Measurements from ENCODE around the gene PARP16.

PARP16 gene

DNA sequence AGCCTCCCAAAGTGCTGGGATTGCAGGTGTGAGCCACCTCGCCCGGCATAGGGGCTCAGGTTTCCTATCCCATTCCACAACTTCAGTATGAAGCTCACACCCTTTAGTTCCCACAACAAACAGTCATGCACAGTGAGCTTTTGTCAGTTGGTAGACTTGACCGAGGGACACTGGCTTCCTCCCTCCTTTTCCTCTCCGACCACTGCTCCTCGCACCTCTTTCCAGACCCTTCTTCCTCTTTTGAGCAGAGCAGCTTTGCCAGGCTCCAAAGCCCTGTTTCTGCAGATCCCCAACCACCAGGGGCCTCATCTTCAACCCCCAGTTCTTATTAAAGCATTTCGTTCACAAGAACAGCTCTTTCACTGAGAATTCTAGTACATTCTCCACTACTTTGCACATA is 62.7 kb downstream of the PARP16 start:
- Histone ChIP-seq H3K36me3 (ENCODE audit: insufficient read depth, low read length) (no peaks in the 10 kb centered on the region), H3K79me2 (ENCODE audit: insufficient read depth, low read length) (no peaks in the 10 kb centered on the region), H3K27ac (ENCODE audit: low read length) (no peak overlapping the region), H3K4me3 (ENCODE audit: low read depth in 1 of 2, low read length in 2 of 2) (no peak overlapping the region), H3K27me3 (ENCODE audit: insufficient read depth, low read length, poor library complexity) (no peaks in the 10 kb centered on the region), H3K9ac (ENCODE audit: low read depth, low read length) (no peak overlapping the region), H3K4me2 (ENCODE audit: insufficient read depth, low read length) (no peak overlapping the region), H3K9me3 (ENCODE audit: insufficient read depth, low read length, severe bottlenecking) (no peaks in the 10 kb centered on the region), H2AFZ (ENCODE audit: low read depth, low read length) (no peak overlapping the region), H3K4me1 (ENCODE audit: insufficient read depth, low read length) (no peaks in the 10 kb centered on the region), H4K20me1 (ENCODE audit: insufficient read depth, low read length) (no peaks in the 10 kb centered on the region)
- TF ChIP-seq EZH2 (IDR thresholded peaks at IDR 0.05; ENCODE audit: borderline replicate concordance, low read depth, low read length, severe bottlenecking), result no peak
- TF ChIP-seq, protein P1, sequence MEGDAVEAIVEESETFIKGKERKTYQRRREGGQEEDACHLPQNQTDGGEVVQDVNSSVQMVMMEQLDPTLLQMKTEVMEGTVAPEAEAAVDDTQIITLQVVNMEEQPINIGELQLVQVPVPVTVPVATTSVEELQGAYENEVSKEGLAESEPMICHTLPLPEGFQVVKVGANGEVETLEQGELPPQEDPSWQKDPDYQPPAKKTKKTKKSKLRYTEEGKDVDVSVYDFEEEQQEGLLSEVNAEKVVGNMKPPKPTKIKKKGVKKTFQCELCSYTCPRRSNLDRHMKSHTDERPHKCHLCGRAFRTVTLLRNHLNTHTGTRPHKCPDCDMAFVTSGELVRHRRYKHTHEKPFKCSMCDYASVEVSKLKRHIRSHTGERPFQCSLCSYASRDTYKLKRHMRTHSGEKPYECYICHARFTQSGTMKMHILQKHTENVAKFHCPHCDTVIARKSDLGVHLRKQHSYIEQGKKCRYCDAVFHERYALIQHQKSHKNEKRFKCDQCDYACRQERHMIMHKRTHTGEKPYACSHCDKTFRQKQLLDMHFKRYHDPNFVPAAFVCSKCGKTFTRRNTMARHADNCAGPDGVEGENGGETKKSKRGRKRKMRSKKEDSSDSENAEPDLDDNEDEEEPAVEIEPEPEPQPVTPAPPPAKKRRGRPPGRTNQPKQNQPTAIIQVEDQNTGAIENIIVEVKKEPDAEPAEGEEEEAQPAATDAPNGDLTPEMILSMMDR (IDR thresholded peaks at IDR 0.05; ENCODE audit: borderline replicate concordance, extremely low read depth, low read length, poor library complexity, severe bottlenecking), result no peak
- DNase-seq, result no peak
- no peak for ATAC-seq (ENCODE audit: insufficient read depth, low read depth)

DNA sequence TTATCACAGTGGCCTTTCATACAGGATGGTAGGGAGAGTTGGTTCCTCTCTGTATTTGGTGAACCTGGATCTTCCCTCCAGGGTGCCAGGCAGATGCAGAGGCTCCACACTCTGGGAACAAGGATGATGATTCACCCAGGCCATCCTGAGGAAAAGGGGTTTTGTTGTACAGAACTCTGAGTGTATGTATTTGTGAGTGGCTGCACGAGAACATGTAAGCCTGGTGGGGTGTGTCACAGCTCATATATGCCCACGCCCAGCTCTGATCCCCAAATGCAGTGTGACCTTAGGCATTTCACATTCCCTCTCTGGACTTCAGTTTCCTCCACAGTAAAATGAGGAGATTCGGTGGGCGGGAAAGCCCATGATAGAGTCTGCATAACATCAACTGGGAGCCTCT is 63.8 kb downstream of the PARP16 start:
- no peaks in the 10 kb centered on the region for H3K27me3 ChIP-seq (ENCODE audit: insufficient read depth, low read length, poor library complexity)
- H3K9ac ChIP-seq (ENCODE audit: low read depth, low read length), result no peak overlapping the region
- H3K4me1 ChIP-seq (ENCODE audit: insufficient read depth, low read length), result no peaks in the 10 kb centered on the region
- H3K79me2 ChIP-seq (ENCODE audit: insufficient read depth, low read length), result no peaks in the 10 kb centered on the region
- H4K20me1 ChIP-seq (ENCODE audit: insufficient read depth, low read length), result no peaks in the 10 kb centered on the region
- H3K36me3 ChIP-seq (ENCODE audit: insufficient read depth, low read length), result no peaks in the 10 kb centered on the region
- TF ChIP-seq EZH2 (IDR thresholded peaks at IDR 0.05; ENCODE audit: borderline replicate concordance, low read depth, low read length, severe bottlenecking), result no peak
- TF ChIP-seq, protein P1 (IDR thresholded peaks at IDR 0.05; ENCODE audit: borderline replicate concordance, extremely low read depth, low read length, poor library complexity, severe bottlenecking), result no peak
- H3K27ac ChIP-seq (ENCODE audit: low read length), result no peak overlapping the region
- no peak overlapping the region for H2AFZ ChIP-seq (ENCODE audit: low read depth, low read length)
- no peaks in the 10 kb centered on the region for H3K9me3 ChIP-seq (ENCODE audit: insufficient read depth, low read length, severe bottlenecking)
- H3K4me2 ChIP-seq (ENCODE audit: insufficient read depth, low read length), result no peak overlapping the region
- H3K4me3 ChIP-seq (ENCODE audit: low read depth in 1 of 2, low read length in 2 of 2), result no peak overlapping the region
- no peak for DNase-seq
- ATAC-seq (ENCODE audit: insufficient read depth, low read depth), result no peak

DNA sequence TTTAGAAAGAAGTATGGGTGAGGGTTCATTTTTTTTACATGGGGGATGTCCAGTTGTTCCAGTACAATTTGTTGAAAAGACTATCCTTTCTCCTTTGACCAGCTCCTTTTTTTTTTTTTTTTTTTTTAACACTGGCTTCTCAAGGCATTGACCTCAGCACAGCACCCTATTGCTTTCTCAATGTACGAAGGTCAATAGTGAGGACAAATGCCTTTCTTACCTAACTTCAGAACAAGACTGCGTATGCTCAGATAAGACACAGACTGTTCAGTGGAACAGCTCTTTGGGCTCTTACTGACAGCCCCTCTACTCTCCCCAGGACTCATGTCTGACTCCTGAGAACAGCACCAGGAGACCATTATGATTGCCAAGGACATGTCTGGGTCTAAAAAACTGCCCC is 65.0 kb downstream of the PARP16 start:
- H3K27me3 ChIP-seq (ENCODE audit: insufficient read depth, low read length, poor library complexity), result no peaks in the 10 kb centered on the region
- H4K20me1 ChIP-seq (ENCODE audit: insufficient read depth, low read length), result no peaks in the 10 kb centered on the region
- H3K27ac ChIP-seq (ENCODE audit: low read length), result no peak overlapping the region
- no peaks in the 10 kb centered on the region for H3K9me3 ChIP-seq (ENCODE audit: insufficient read depth, low read length, severe bottlenecking)
- DNase-seq, result no peak
- H3K36me3 ChIP-seq (ENCODE audit: insufficient read depth, low read length), result no peaks in the 10 kb centered on the region
- ATAC-seq (ENCODE audit: insufficient read depth, low read depth), result no peak
- H3K4me3 ChIP-seq (ENCODE audit: low read depth in 1 of 2, low read length in 2 of 2), result no peak overlapping the region
- no peaks in the 10 kb centered on the region for H3K4me1 ChIP-seq (ENCODE audit: insufficient read depth, low read length)
- no peak overlapping the region for H3K9ac ChIP-seq (ENCODE audit: low read depth, low read length)
- no peaks in the 10 kb centered on the region for H3K79me2 ChIP-seq (ENCODE audit: insufficient read depth, low read length)
- H2AFZ ChIP-seq (ENCODE audit: low read depth, low read length), result no peak overlapping the region
- TF ChIP-seq, protein P1 (IDR thresholded peaks at IDR 0.05; ENCODE audit: borderline replicate concordance, extremely low read depth, low read length, poor library complexity, severe bottlenecking), result no peak
- TF ChIP-seq EZH2 (IDR thresholded peaks at IDR 0.05; ENCODE audit: borderline replicate concordance, low read depth, low read length, severe bottlenecking), result no peak
- no peak overlapping the region for H3K4me2 ChIP-seq (ENCODE audit: insufficient read depth, low read length)

DNA sequence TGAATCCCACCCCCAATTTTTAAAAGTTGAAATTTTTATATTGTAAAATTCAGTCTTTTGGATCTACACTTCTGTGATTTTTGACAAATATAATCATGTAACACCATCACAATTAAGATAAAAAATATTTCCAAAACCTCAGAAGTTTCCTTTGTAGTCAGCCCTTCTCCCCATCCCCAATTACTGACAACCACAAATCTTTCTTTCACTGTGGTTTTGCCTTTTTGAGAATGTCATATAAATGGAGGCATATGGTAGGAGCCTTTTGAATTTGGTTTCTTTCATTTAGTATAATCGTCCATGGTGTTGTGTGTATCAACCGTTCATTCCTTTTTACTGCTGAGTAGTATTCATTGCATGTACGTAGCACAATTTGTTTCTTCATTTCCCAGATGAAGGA is 67.5 kb downstream of the PARP16 start:
- H3K79me2 ChIP-seq (ENCODE audit: insufficient read depth, low read length), result no peaks in the 10 kb centered on the region
- ATAC-seq (ENCODE audit: insufficient read depth, low read depth) (no peak), DNase-seq (no peak)
- no peaks in the 10 kb centered on the region for H4K20me1 ChIP-seq (ENCODE audit: insufficient read depth, low read length)
- H3K36me3 ChIP-seq (ENCODE audit: insufficient read depth, low read length), result no peaks in the 10 kb centered on the region
- TF ChIP-seq, protein P1 (IDR thresholded peaks at IDR 0.05; ENCODE audit: borderline replicate concordance, extremely low read depth, low read length, poor library complexity, severe bottlenecking), result no peak
- no peak for TF ChIP-seq EZH2 (IDR thresholded peaks at IDR 0.05; ENCODE audit: borderline replicate concordance, low read depth, low read length, severe bottlenecking)
- no peak overlapping the region for H3K27ac ChIP-seq (ENCODE audit: low read length)
- H3K27me3 ChIP-seq (ENCODE audit: insufficient read depth, low read length, poor library complexity), result no peaks in the 10 kb centered on the region
- no peaks in the 10 kb centered on the region for H3K4me1 ChIP-seq (ENCODE audit: insufficient read depth, low read length)
- H3K9me3 ChIP-seq (ENCODE audit: insufficient read depth, low read length, severe bottlenecking), result no peaks in the 10 kb centered on the region
- H2AFZ ChIP-seq (ENCODE audit: low read depth, low read length), result no peak overlapping the region
- no peak overlapping the region for H3K4me3 ChIP-seq (ENCODE audit: low read depth in 1 of 2, low read length in 2 of 2)
- H3K9ac ChIP-seq (ENCODE audit: low read depth, low read length), result no peak overlapping the region
- H3K4me2 ChIP-seq (ENCODE audit: insufficient read depth, low read length), result no peak overlapping the region

Data from DND-41 (cell line).